ENCODE measurements around the gene FARS2. TPM values are rescaled to one million over a fixed set of nuclear protein-coding genes. Genes with fewer than 3 reads are reported as not detected.

FARS2 gene
- total RNA-seq, 1 donor from 2014 or later, result 22.0 TPM

DNA sequence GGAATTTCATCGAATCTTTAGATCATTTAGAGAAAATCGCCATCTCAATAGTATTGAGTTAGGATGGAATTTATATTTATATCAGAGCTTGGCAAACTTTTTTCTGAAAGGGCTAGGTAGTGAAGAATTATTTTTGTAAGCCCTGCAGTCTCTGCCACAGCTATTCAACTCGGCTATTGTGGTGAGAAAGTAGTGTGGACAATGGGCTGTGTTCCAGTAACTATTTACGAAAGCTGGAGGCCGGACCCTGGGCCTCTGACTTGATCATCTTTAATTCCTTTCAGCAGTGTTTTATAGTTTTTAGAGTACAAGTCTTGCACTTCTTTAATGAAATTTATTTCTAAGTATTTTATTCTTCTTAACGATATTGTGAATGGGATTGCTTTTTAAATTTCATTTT lies 201.5 kb downstream of the FARS2 start:
- no peak for DNase-seq (ENCODE audit: low read depth in 2 of 2)

DNA sequence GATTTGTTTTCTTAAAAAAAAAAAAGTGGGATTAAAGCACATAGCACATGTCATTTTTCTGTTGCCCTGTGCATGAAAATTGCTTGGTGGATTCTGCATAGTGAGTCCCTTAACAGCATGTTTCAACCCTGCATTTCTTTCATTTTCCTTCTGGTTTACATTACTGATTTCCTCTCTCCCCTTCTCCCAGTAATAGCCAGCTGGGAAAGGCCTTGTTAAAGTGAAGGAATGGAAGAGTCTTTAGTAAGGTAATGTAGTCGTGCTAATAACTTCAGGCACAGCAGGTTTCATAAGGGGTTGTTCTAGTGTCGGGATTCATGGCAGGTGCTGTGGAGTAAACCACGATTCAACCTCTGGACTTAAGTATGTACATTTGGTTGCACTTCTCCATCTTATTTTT lies 202.4 kb downstream of the FARS2 start:
- no peak for DNase-seq (ENCODE audit: low read depth in 2 of 2)

- DNase-seq (ENCODE audit: low read depth in 2 of 2), result no peak
Measured at GRCh38 chr6:5464099-5464885, 203.0 kb downstream of the FARS2 start.

DNA sequence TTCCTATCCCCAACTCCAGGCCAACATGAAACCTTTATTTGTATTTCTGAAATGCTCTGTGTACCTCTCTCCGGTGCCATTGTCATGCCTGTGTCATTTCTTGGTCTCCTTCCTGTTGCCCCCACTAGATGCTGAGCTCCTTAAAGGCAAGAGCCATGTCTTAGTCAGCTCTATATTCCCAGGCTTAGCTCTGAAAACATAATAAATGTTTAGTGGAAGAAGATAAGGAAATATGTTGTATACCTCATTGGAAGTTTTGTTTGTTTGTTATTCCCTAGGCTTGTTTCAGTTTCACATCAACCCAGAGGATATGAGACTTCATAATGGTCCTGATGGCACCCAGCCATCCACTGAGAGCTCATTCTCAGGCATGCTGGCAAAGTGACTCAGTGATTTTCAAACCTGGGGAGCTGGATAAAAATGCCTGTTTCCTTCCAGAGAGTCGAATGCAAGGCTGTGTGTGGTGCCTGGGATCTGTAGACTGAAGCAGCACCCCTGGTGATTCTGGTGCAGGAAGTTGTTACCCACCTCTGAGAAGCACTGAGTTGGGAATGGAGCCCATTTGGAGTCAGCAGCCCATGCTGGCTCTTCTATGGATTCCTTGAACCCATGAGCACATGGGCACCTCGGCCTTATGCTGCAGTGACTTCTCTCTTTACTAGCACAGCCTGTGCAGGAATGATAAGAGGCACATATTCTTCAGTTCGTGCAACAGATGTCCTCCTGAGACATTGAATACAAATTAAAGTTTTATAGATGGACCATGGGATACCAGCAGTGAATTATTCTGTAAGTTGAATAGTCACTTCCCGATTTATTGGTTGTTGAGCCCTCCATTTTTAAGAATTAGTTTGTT lies 205.2 kb downstream of the FARS2 start:
- peak; percentile 56 to 86 for DNase-seq (ENCODE audit: low read depth in 2 of 2)

DNA sequence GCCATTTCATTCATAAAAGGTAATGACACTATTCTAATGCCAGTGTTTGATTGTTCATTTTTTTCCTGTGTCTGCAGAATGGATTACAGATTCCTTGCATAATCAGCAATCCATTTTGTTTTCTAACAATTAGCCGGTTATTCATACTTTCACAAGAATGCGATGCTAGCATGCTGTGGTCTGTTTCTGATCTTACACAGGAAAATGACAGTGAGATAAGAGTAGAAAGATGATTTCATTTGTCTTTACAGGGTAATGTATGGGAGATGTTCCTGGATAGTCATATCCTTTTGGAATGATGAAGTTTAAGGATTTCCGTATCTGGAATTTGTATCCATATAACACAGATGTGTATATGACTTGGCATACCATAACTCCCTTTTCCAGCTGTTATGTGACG lies 207.3 kb downstream of the FARS2 start:
- DNase-seq (ENCODE audit: low read depth in 2 of 2), result peak in 1 of 2 donors; percentile 23

DNA sequence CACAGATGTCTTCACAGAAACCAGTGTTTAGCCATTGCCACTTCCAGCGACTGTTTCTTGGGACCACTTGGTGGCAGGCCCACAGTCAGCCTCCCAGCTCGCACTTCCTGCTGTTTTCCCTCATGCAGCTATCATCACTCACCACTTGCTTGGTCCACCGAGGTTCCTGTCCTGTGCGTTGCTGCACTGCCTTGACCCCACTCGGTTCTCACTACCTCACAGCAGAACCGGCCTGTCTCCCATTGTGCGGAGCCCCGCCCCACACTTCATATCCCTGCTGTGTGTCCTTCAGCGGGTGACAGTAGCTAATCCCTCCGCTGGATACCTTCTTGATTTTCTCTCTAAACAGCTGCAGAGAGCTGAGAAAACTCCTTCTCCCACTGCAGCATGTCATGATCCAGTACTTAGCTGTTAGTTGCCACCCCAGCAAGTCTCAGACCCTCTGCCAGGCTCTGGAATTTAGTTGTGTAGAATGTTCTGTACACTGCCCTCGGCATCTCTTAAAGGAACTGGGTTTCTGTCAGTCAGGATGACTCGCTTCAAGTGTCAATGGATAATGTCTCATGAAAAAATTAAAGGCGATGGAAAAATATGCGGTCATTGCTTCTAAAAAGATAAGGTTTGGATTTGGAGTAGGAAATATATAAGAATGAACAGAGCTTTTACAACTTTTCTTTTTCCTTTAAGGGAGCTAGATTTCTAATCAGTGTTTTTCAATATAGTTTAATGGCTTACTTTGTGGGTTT lies 208.0 kb downstream of the FARS2 start:
- peak in 1 of 2 donors; percentile 33 for DNase-seq (ENCODE audit: low read depth in 2 of 2)

- peak; percentile 73 to 77 for DNase-seq (ENCODE audit: low read depth in 2 of 2)
Measured at GRCh38 chr6:5471044-5471443, 209.7 kb downstream of the FARS2 start.

DNA sequence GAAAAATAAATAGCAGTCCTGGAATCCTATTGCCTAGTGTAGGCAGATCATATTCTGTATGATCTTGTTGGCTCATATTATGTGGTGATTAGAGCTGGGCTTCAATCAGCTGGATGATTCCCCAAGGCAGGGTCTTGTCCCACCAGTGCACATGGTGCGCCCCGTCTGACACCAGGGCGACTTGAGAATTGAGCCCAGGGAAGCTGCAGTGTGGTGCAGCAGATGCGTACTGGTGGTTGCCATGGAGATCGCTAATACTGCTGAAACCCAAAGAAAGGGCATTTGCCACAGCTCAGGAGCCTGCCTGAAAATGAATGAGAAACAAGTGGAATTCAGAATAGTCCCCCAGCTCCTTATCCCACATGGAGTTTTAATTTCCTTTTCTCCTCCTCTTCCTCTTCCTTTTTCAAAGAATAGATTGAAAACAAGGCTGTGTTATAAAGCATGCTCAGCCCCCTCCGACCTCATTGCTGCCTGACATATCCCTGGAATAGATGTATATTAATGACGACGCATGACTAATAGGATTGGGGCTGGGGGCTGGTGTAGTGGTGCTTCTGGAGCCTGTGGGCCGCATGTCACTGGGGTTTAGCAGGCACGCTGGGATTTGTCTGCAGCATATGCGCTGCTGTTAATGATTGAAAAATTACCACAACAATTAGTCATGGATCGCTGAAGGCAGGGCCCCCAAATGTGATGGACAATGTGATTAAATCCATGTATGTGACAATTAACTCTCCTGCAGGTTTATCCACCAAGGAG lies 210.5 kb downstream of the FARS2 start:
- DNase-seq (ENCODE audit: low read depth in 2 of 2), result peak in 1 of 2 donors; percentile 42

GRCh38 chr6:5472571-5472970 lies 211.3 kb downstream of the FARS2 start:
- DNase-seq (ENCODE audit: low read depth in 2 of 2), result no peak

DNA sequence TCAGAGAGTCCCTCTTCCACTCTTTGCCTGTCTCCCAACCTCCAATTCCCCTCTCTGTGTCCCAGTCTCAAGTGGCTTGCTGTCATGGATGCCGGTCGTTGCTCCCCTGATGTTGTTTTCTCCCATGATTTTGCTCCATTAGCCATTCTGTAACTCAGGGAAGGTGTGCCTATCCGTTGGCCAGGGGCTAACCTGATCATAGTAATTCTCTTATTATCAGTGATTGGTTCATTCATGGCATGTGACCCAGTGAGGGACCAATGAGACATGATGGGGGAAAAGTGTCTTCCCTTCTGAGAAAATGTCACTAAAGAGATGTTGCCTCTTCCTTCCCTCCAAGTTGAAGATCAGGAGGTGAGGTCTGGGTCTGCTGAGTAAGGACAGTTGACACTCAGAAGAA lies 214.5 kb downstream of the FARS2 start:
- no peak for DNase-seq (ENCODE audit: low read depth in 2 of 2)

DNA sequence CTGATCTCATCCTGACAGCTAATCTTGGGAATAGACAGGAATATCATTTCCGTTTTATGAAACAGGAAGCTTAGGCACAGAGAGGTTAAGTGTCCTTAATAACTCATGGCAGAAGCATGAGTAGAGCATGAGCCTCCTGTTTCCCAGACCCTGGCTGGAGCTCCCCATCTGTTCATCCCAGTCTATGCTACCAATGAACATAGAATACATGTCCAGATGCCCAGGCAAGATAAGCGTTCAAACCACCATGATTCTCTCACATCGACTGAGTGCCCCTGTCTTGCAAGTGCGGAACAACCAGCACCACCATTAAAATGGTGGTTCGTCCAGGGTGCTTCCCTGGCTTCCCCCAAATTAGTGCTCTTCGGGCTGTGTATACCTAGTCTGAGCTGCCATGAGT lies 217.1 kb downstream of the FARS2 start:
- peak in 1 of 2 donors; percentile 26 for DNase-seq (ENCODE audit: low read depth in 2 of 2)

GRCh38 chr6:5481033-5481432 lies 219.7 kb downstream of the FARS2 start:
- peak in 1 of 2 donors; percentile 40 for DNase-seq (ENCODE audit: low read depth in 2 of 2)

DNA sequence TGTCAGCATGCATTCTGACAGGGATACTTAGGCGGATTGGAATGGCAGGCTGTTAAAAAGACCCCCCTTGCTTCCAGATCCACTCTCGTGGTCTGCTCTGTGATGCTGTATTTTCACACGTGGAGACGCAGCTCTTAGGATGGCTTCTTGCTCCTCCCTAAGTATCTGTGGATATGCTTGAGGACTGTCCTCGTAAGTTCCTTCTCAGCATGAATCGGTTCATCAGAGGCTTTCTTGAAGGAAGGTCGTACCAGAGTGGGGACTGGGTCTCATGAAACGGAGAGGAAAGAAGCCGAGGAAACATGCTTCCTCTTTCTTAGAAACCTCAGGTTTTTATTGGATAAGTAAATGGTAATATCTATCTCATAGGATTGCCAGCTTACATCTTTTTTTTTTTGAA lies 220.4 kb downstream of the FARS2 start:
- no peak for DNase-seq (ENCODE audit: low read depth in 2 of 2)

GRCh38 chr6:5482619-5483018 lies 221.3 kb downstream of the FARS2 start:
- no peak for DNase-seq (ENCODE audit: low read depth in 2 of 2)

- no peak for DNase-seq (ENCODE audit: low read depth in 2 of 2)
Measured at GRCh38 chr6:5484692-5485091, 223.4 kb downstream of the FARS2 start.

GRCh38 chr6:5486214-5486613 lies 224.9 kb downstream of the FARS2 start:
- no peak for DNase-seq (ENCODE audit: low read depth in 2 of 2)

- DNase-seq (ENCODE audit: low read depth in 2 of 2), result no peak
Measured at GRCh38 chr6:5490501-5491069, 229.3 kb downstream of the FARS2 start.

DNA sequence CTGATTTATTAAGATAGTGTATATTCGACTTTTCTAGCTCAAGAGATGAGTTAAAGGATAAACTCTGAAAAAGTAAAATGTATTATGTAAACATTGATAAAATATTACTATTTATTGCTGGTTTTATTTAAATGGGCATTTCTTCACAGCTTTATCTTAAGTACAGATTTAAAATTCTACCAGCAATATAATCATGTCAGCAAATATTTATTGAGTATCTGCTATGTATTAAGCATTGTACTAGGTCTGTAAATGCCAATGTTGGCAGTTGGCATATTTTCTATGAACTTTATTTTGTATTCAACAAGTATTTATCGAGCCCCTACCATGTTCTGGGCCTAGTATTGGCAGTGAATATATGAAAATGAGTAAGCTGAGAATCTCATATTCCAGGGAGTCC lies 231.0 kb downstream of the FARS2 start:
- no peak for DNase-seq (ENCODE audit: low read depth in 2 of 2)

DNA sequence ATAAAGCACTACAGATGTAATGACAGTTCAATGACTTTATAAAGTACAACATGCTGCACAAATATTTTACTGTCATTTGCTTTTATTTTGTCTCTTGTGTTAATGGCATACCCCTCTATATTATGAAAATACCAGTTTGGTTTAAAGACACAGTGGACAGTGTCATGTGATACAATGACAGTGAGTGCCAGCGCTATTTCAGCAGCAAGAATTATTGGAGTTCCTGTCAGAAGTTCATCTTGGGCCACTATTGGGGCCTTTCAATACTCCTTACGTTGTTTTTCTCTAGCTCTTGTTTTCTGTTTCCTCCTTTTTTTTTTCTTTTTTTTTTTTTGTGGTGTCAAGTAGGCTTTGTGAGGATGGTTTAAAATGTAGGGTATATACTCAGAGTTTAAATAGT lies 232.5 kb downstream of the FARS2 start:
- no peak for DNase-seq (ENCODE audit: low read depth in 2 of 2)

- DNase-seq (ENCODE audit: low read depth in 2 of 2), result peak; percentile 61 to 89
Measured at GRCh38 chr6:5497896-5498578, 236.7 kb downstream of the FARS2 start.
